H9 (cell line): ENCODE results near the gene RAB3C. TPM values are rescaled to one million over a fixed set of nuclear protein-coding genes. Genes with fewer than 3 reads are reported as not detected.

Experiments used
- DNase-seq: peaks from one replicate; pipeline ENCODE4 v3.0.0-alpha.2; 2017
- H2AFZ ChIP-seq: one replicate; pipeline ENCODE4 v1.6.1; 2013; ENCODE audit warnings: mild to moderate bottlenecking, low read length, control low read depth, moderate library complexity
- H2AK5ac ChIP-seq: 2 replicates; pipeline ENCODE4 v1.6.1; 2013; ENCODE audit warnings: low read length, control low read depth, mixed read lengths; ENCODE audit not compliant: insufficient read length
- H2BK120ac ChIP-seq: one replicate; pipeline ENCODE4 v1.6.1; 2013; ENCODE audit warnings: low read depth, mild to moderate bottlenecking, low read length, control low read depth, inconsistent platforms; ENCODE audit not compliant: poor library complexity, severe bottlenecking
- H2BK12ac ChIP-seq: 2 replicates; pipeline ENCODE4 v1.6.1; 2013; ENCODE audit warnings: low read length, control low read depth, mixed read lengths, low read depth; ENCODE audit not compliant: insufficient read length
- H2BK15ac ChIP-seq: 2 replicates; pipeline ENCODE4 v1.6.1; 2013; ENCODE audit warnings: low read depth, low read length, control low read depth
- H2BK20ac ChIP-seq: one replicate; pipeline ENCODE4 v1.6.1; 2013; ENCODE audit warnings: low read depth, mild to moderate bottlenecking, low read length, control low read depth, inconsistent platforms; ENCODE audit not compliant: poor library complexity, severe bottlenecking
- H2BK5ac ChIP-seq: 2 replicates; pipeline ENCODE4 v1.6.1; 2013; ENCODE audit warnings: low read length, control low read depth, mixed read lengths; ENCODE audit not compliant: insufficient read length
- H3K14ac ChIP-seq: 2 replicates; pipeline ENCODE4 v1.6.1; 2013; ENCODE audit warnings: low read length, control low read depth; ENCODE audit not compliant: insufficient read depth
- H3K18ac ChIP-seq: 2 replicates; pipeline ENCODE4 v1.6.1; 2013; ENCODE audit warnings: low read depth, mild to moderate bottlenecking, mixed read lengths, low read length, control low read depth; ENCODE audit not compliant: insufficient read length
- H3K23ac ChIP-seq: 2 replicates; pipeline ENCODE4 v1.6.1; 2013; ENCODE audit warnings: low read length, control low read depth, mixed read lengths, low read depth; ENCODE audit not compliant: insufficient read length
- H3K23me2 ChIP-seq: 2 replicates; pipeline ENCODE4 v1.6.1; 2013; ENCODE audit warnings: low read depth, mild to moderate bottlenecking, mixed read lengths, low read length, control low read depth; ENCODE audit not compliant: insufficient read length, poor library complexity, severe bottlenecking
- H3K27ac ChIP-seq: 2 replicates; pipeline ENCODE4 v1.5.1; 2013; ENCODE audit warnings: low read length, control low read depth, mixed read lengths, low read depth; ENCODE audit not compliant: insufficient read length
- H3K27me3 ChIP-seq: 2 replicates; pipeline ENCODE4 v1.6.1; 2013; ENCODE audit warnings: low read length, control low read depth, inconsistent platforms; ENCODE audit not compliant: insufficient read depth
- H3K4ac ChIP-seq: 2 replicates; pipeline ENCODE4 v1.6.1; 2013; ENCODE audit warnings: low read depth, mild to moderate bottlenecking, control low read depth, inconsistent platforms, low read length, moderate library complexity
- H3K4me1 ChIP-seq: 2 replicates; pipeline ENCODE4 v1.6.1; 2013; ENCODE audit warnings: low read length, control low read depth, inconsistent platforms; ENCODE audit not compliant: insufficient read depth
- H3K4me2 ChIP-seq: 2 replicates; pipeline ENCODE4 v1.6.1; 2013; ENCODE audit warnings: low read length, control low read depth, mixed read lengths; ENCODE audit not compliant: insufficient read length, insufficient read depth
- H3K56ac ChIP-seq: 2 replicates; pipeline ENCODE4 v1.6.1; 2013; ENCODE audit warnings: low read depth, mild to moderate bottlenecking, mixed read lengths, low read length, control low read depth; ENCODE audit not compliant: insufficient read length
- H3K79me1 ChIP-seq: 2 replicates; pipeline ENCODE4 v1.6.1; 2013; ENCODE audit warnings: low read depth, mild to moderate bottlenecking, moderate library complexity, low read length, control low read depth, inconsistent platforms; ENCODE audit not compliant: insufficient read depth, poor library complexity, severe bottlenecking
- H3K79me2 ChIP-seq: 2 replicates; pipeline ENCODE4 v1.6.1; 2013; ENCODE audit warnings: low read length, control low read depth, inconsistent platforms; ENCODE audit not compliant: insufficient read depth
- H3K9ac ChIP-seq: 2 replicates; pipeline ENCODE4 v1.6.1; 2013; ENCODE audit warnings: low read length, control low read depth, mixed read lengths; ENCODE audit not compliant: insufficient read length; ENCODE audit errors: extremely low read depth
- H3K9me3 ChIP-seq: one replicate; pipeline ENCODE4 v1.6.1; 2013; ENCODE audit warnings: low read depth, low read length, inconsistent platforms; ENCODE audit not compliant: control insufficient read depth
- H3T11ph ChIP-seq: one replicate; pipeline ENCODE4 v1.6.1; 2013; ENCODE audit warnings: mild to moderate bottlenecking, low read length, control low read depth, inconsistent platforms
- H4K20me1 ChIP-seq: one replicate; pipeline ENCODE4 v1.6.1; 2013; ENCODE audit not compliant: control insufficient read depth, insufficient read length, insufficient read depth
- H4K5ac ChIP-seq: 2 replicates; pipeline ENCODE4 v1.6.1; 2013; ENCODE audit warnings: low read depth, mild to moderate bottlenecking, mixed read lengths, low read length, control low read depth; ENCODE audit not compliant: insufficient read length
- H4K8ac ChIP-seq: replicated peaks from 2 replicates; pipeline ENCODE4 v1.6.1; 2013; ENCODE audit warnings: low read length, control low read depth, mixed read lengths, low read depth; ENCODE audit not compliant: insufficient read length
- H4K91ac ChIP-seq: 2 replicates; pipeline ENCODE4 v1.6.1; 2013; ENCODE audit warnings: low read depth, mild to moderate bottlenecking, moderate library complexity, mixed read lengths, low read length, control low read depth; ENCODE audit not compliant: insufficient read length
- H3K27ac Mint-ChIP-seq, 3 experiments: 2 replicates in 2 of 3; 3 replicates in 1 of 3; pipeline ENCODE4 v1.8.0; 2020 to 2021; ENCODE audit warnings: mixed read lengths in 3 of 3, mild to moderate bottlenecking in 1 of 3, moderate library complexity in 1 of 3
- H3K27me3 Mint-ChIP-seq: 2 replicates; pipeline ENCODE4 v1.8.0; 2021; ENCODE audit warnings: low read depth, mild to moderate bottlenecking, moderate library complexity, mixed read lengths
- H3K36me3 Mint-ChIP-seq, 3 experiments: 2 replicates in 2 of 3; 3 replicates in 1 of 3; pipeline ENCODE4 v1.8.0; 2020 to 2021; ENCODE audit warnings: low read depth in 3 of 3, mixed read lengths in 3 of 3; ENCODE audit not compliant: insufficient read depth in 1 of 3
- H3K4me1 Mint-ChIP-seq, 2 experiments: 2 replicates each; pipeline ENCODE4 v1.8.0; 2020; ENCODE audit warnings: mixed read lengths in 2 of 2
- H3K4me3 Mint-ChIP-seq, 2 experiments: 2 replicates in 1 of 2; 3 replicates in 1 of 2; pipeline ENCODE4 v1.8.0; 2020 to 2021; ENCODE audit warnings: mild to moderate bottlenecking in 2 of 2, mixed read lengths in 2 of 2, moderate library complexity in 1 of 2
- H3K9me3 Mint-ChIP-seq, 2 experiments: 2 replicates in 1 of 2; 3 replicates in 1 of 2; pipeline ENCODE4 v1.8.0; 2020; ENCODE audit warnings: mild to moderate bottlenecking in 2 of 2, mixed read lengths in 2 of 2, moderate library complexity in 1 of 2
- WGBS: extraction: QIAGEN DNeasy Blood & Tissue Kit; methylation state at CpG from one replicate; pipeline ENCODE4 v1.1.7; 2013; ENCODE audit warnings: missing lambda C conversion rate, low lambda C conversion rate, mixed read lengths; ENCODE audit not compliant: insufficient read length; ENCODE audit errors: extremely low coverage; 5-methylcytosine and 5-hydroxymethylcytosine counted together
- total RNA-seq: library from RNA; stranded (reverse); gene quantifications from 2 replicates; pipeline ENCODE4 v1.2.1, GENCODE V29; 2021
- TF ChIP-seq, protein P1 (sequence below): fragments of 200-600 bp; sonication (generic); conservative IDR thresholded peaks from 3 replicates; pipeline ENCODE4 v1.8.0; 2021; ENCODE audit warnings: antibody characterized with exemption, mild to moderate bottlenecking

RAB3C gene
- total RNA-seq, 1 experiment from 2014 or later: 16.3 TPM

DNA sequence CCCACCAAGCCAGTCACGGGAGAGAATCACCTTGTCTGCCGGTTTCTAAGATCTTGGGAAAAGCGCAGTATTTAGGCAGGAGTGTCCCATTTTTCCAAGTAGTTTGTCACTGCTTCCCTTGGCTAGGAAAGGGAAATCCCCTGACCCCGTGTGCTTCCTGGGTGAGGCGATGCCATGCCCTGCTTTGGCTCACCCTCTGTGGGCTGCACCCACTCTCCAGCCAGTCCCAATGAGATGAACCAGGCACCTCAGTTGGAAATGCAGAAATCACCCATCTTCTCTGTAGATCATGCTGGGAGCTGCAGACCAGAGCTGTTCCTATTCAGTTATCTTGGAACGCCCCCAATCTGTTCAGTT lies 116.9 kb downstream of the RAB3C start:
- peaks cover 52 to 62% of the 10 kb centered on the region in 2 experiments for H3K9me3 Mint-ChIP-seq
- H3K27ac ChIP-seq: no peak overlapping the region
- H3K23me2 ChIP-seq: no peaks in the 10 kb centered on the region
- no peaks in the 10 kb centered on the region for H3K79me2 ChIP-seq
- H3K4me3 Mint-ChIP-seq: no peak overlapping the region
- H2BK120ac ChIP-seq: no peak overlapping the region
- H3K14ac ChIP-seq: no peak overlapping the region
- H3K9ac ChIP-seq: no peak overlapping the region
- H2BK15ac ChIP-seq: no peak overlapping the region
- no peak overlapping the region for H3T11ph ChIP-seq
- no peak overlapping the region for H2AK5ac ChIP-seq
- no peak overlapping the region for H2BK20ac ChIP-seq
- H4K8ac ChIP-seq: no peak overlapping the region
- TF ChIP-seq, protein P1, sequence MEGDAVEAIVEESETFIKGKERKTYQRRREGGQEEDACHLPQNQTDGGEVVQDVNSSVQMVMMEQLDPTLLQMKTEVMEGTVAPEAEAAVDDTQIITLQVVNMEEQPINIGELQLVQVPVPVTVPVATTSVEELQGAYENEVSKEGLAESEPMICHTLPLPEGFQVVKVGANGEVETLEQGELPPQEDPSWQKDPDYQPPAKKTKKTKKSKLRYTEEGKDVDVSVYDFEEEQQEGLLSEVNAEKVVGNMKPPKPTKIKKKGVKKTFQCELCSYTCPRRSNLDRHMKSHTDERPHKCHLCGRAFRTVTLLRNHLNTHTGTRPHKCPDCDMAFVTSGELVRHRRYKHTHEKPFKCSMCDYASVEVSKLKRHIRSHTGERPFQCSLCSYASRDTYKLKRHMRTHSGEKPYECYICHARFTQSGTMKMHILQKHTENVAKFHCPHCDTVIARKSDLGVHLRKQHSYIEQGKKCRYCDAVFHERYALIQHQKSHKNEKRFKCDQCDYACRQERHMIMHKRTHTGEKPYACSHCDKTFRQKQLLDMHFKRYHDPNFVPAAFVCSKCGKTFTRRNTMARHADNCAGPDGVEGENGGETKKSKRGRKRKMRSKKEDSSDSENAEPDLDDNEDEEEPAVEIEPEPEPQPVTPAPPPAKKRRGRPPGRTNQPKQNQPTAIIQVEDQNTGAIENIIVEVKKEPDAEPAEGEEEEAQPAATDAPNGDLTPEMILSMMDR: no peak
- H3K9me3 ChIP-seq: no peaks in the 10 kb centered on the region
- no peak overlapping the region for H3K18ac ChIP-seq
- no peak overlapping the region for H3K23ac ChIP-seq
- no CpG with 5 or more reads among the region's 6 CpGs for WGBS
- H4K20me1 ChIP-seq: no peaks in the 10 kb centered on the region
- H2AFZ ChIP-seq: no peak overlapping the region
- no peaks in the 10 kb centered on the region for H3K4me1 ChIP-seq
- H3K4ac ChIP-seq: no peak overlapping the region
- H2BK5ac ChIP-seq: no peak overlapping the region
- H3K27me3 ChIP-seq: no peaks in the 10 kb centered on the region
- 0 out of 4 replicates have a peak, but pooled peaks cover 0 to 4% of the 10 kb centered on the region in 2 experiments for H3K4me1 Mint-ChIP-seq
- DNase-seq: no peak
- H3K36me3 Mint-ChIP-seq: peaks cover 20 to 61% (median 40%) of the 10 kb centered on the region in 3 experiments
- H4K5ac ChIP-seq: no peak overlapping the region
- H2BK12ac ChIP-seq: no peak overlapping the region
- H3K4me2 ChIP-seq: no peak overlapping the region
- no peaks in the 10 kb centered on the region for H3K27me3 Mint-ChIP-seq
- H3K27ac Mint-ChIP-seq: no peak overlapping the region
- H3K56ac ChIP-seq: no peak overlapping the region
- H3K79me1 ChIP-seq: no peaks in the 10 kb centered on the region
- no peak overlapping the region for H4K91ac ChIP-seq
